ENCODE measurements around the gene MFN1.
A peak's percentile ranks its signal among the peaks of the same experiment; 100 is the strongest.
"Not testable (repeated sequence)": the region's sequence is repeated elsewhere in the genome, so short reads cannot be mapped to it uniquely, and the experiment has no call there.

Gene MFN1

DNA sequence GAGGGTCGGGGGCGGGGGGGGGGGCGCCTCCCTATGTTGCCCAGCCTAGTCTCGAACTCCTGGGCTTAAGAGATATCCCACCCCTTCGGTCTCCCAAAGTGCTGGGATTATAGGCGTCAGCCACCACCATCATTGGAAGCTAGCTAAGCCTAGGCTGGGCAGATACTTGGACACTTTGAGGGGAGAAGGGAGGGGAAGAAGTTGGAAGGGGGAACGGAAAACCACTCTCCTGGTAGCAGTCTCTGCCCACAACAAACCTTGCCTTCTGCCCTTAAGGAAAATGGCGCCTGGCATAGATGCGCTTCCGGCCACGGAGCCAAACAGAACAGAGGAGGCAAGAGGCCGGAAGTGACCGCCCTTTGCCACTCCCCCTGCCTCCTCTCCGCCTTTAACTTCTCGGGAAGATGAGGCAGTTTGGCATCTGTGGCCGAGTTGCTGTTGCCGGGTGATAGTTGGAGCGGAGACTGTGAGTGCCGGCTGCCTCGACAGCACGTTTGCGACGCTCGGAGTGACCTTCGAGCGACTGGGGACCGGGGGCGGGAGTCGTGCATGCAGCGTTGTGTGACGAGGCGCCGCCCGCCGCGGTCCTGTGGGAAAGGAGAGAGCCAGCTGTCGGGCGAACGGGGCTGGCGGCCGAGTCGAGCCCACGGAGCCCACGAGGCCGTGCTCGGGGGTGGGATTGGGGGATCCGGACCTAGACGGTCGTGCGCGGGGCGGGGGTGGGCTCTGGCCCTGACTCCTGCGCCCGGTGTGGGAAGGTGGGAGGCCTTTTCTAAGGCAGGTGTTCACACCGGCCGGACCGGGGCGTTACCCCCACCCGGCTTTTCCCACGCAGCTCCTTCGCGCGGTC lies at the start of gene MFN1:
Gene MFN1, plus strand, starts transcription at position 365 of the 850 bp plus-strand sequence. CDS start 1,143 bp downstream, outside the sequence.
- H3K4me3 ChIP-seq (ENCODE audit: low read length), result peak within 1 kb of the TSS; percentile 97
- no peaks in the 10 kb centered on the region for H3K27me3 ChIP-seq (ENCODE audit: insufficient read depth, low read length)
- H3K36me3 ChIP-seq (ENCODE audit: insufficient read depth, low read depth, low read length), result peaks cover 23% of the 10 kb centered on the region
- no peak within 1 kb of the TSS for H3K27ac ChIP-seq (ENCODE audit: low read length)
- no peaks in the 10 kb centered on the region for H3K9me3 ChIP-seq (ENCODE audit: insufficient read depth, low read depth, low read length)
- peak within 1 kb of the TSS; percentile 81 for H3K9ac ChIP-seq (ENCODE audit: low read depth, low read length)
- peaks cover 6% of the 10 kb centered on the region for H3K4me1 ChIP-seq (ENCODE audit: insufficient read depth, low read length)

- Histone ChIP-seq H3K9me3 (ENCODE audit: insufficient read depth, low read depth, low read length) (peaks cover 6% of the 10 kb centered on the region; the same call in 1 of the 2 replicates), H3K27me3 (ENCODE audit: insufficient read depth, low read length) (no peaks in the 10 kb centered on the region), H3K27ac (ENCODE audit: low read length) (no peak overlapping the region), H3K4me1 (ENCODE audit: insufficient read depth, low read length) (no peaks in the 10 kb centered on the region), H3K9ac (ENCODE audit: low read depth, low read length) (no peak overlapping the region), H3K4me3 (ENCODE audit: low read length) (no peak overlapping the region), H3K36me3 (ENCODE audit: insufficient read depth, low read depth, low read length) (no peaks in the 10 kb centered on the region)
Measured at GRCh38 chr3:179297971-179298725, 49.4 kb upstream of the MFN1 start.

GRCh38 chr3:179299316-179299715 lies 48.2 kb upstream of the MFN1 start:
- peaks cover 6% of the 10 kb centered on the region; the same call in 1 of the 2 replicates for H3K9me3 ChIP-seq (ENCODE audit: insufficient read depth, low read depth, low read length)
- H3K4me1 ChIP-seq (ENCODE audit: insufficient read depth, low read length), result no peaks in the 10 kb centered on the region
- no peaks in the 10 kb centered on the region for H3K36me3 ChIP-seq (ENCODE audit: insufficient read depth, low read depth, low read length)
- H3K27me3 ChIP-seq (ENCODE audit: insufficient read depth, low read length), result no peaks in the 10 kb centered on the region
- H3K4me3 ChIP-seq (ENCODE audit: low read length), result no peak overlapping the region
- no peak overlapping the region for H3K27ac ChIP-seq (ENCODE audit: low read length)
- H3K9ac ChIP-seq (ENCODE audit: low read depth, low read length), result no peak overlapping the region

DNA sequence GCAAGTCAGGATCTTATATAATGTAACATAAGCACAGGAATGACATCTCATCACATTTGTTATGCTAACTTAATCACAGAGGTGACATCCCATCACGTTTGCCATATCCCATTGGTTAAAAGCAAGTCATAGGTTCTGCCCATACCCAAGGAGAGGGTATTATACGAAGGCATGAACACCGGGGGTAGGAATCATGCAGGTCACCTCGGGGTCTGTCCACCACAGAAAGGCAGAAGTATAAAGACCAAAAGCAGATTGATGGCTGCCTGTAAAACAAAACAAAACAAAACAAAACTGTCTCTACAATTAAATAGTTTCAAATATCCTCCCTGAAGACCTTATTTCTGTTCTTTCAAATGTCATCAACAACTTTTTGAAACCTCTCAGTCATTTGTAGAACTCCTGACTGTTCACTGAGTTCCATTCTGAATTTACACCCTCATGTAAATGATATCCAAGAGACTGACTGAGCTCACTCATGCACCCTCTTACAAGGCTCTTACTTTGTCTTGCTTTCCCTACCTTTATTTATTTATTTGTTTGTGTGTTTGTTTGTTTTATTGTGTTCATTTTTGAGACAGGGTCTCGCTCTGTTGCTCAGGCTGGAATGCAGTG lies 47.4 kb upstream of the MFN1 start:
- Histone ChIP-seq H3K9ac (ENCODE audit: low read depth, low read length) (no peak overlapping the region), H3K36me3 (ENCODE audit: insufficient read depth, low read depth, low read length) (no peaks in the 10 kb centered on the region)

GRCh38 chr3:179301645-179302044 lies 45.9 kb upstream of the MFN1 start:
- Histone ChIP-seq H3K9ac (ENCODE audit: low read depth, low read length) (no peak overlapping the region), H3K36me3 (ENCODE audit: insufficient read depth, low read depth, low read length) (no peaks in the 10 kb centered on the region), H3K4me1 (ENCODE audit: insufficient read depth, low read length) (no peaks in the 10 kb centered on the region), H3K27me3 (ENCODE audit: insufficient read depth, low read length) (no peaks in the 10 kb centered on the region), H3K4me3 (ENCODE audit: low read length) (no peak overlapping the region), H3K27ac (ENCODE audit: low read length) (no peak overlapping the region), H3K9me3 (ENCODE audit: insufficient read depth, low read depth, low read length) (peaks cover 6% of the 10 kb centered on the region; the same call in 1 of the 2 replicates)

More for the DNA sequence above, 47.4 kb upstream of the MFN1 start:
- Histone ChIP-seq H3K27ac (ENCODE audit: low read length) (no peak overlapping the region), H3K27me3 (ENCODE audit: insufficient read depth, low read length) (no peaks in the 10 kb centered on the region), H3K4me1 (ENCODE audit: insufficient read depth, low read length) (no peaks in the 10 kb centered on the region), H3K4me3 (ENCODE audit: low read length) (no peak overlapping the region), H3K9me3 (ENCODE audit: insufficient read depth, low read depth, low read length) (peaks cover 6% of the 10 kb centered on the region; the same call in 1 of the 2 replicates)

DNA sequence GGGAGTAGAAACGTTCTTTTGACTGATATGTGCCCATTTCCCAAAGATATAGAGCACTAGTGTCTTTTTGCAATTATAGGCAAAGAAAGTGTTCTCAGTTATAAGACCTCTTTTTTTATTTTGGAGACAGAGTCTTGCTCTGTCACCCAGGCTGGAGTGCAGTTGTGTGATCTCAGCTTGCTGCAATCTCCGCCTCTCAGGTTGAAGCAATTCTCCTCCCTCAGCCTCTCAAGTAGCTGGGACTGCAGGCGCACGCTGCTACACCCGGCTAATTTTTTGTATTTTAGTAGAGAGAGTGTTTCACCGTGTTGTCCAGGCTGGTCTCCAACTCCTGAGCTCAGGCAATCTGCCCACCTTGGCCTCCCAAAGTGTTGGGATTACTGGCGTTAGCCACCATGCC lies 45.4 kb upstream of the MFN1 start:
- H3K27ac ChIP-seq (ENCODE audit: low read length), result no peak overlapping the region
- peaks cover 6% of the 10 kb centered on the region; the same call in 1 of the 2 replicates for H3K9me3 ChIP-seq (ENCODE audit: insufficient read depth, low read depth, low read length)
- H3K9ac ChIP-seq (ENCODE audit: low read depth, low read length), result no peak overlapping the region
- no peaks in the 10 kb centered on the region for H3K27me3 ChIP-seq (ENCODE audit: insufficient read depth, low read length)
- no peak overlapping the region for H3K4me3 ChIP-seq (ENCODE audit: low read length)
- H3K4me1 ChIP-seq (ENCODE audit: insufficient read depth, low read length), result no peaks in the 10 kb centered on the region
- no peaks in the 10 kb centered on the region for H3K36me3 ChIP-seq (ENCODE audit: insufficient read depth, low read depth, low read length)

GRCh38 chr3:179304605-179305004 lies 42.9 kb upstream of the MFN1 start:
- Histone ChIP-seq H3K4me3 (ENCODE audit: low read length) (no peak overlapping the region), H3K36me3 (ENCODE audit: insufficient read depth, low read depth, low read length) (no peaks in the 10 kb centered on the region), H3K27ac (ENCODE audit: low read length) (no peak overlapping the region), H3K4me1 (ENCODE audit: insufficient read depth, low read length) (no peaks in the 10 kb centered on the region), H3K9ac (ENCODE audit: low read depth, low read length) (no peak overlapping the region), H3K9me3 (ENCODE audit: insufficient read depth, low read depth, low read length) (no peaks in the 10 kb centered on the region), H3K27me3 (ENCODE audit: insufficient read depth, low read length) (no peaks in the 10 kb centered on the region)

- not testable (repeated sequence) for H3K9me3 ChIP-seq (ENCODE audit: insufficient read depth, low read depth, low read length); H3K4me3 ChIP-seq (ENCODE audit: low read length); H3K4me1 ChIP-seq (ENCODE audit: insufficient read depth, low read length); H3K36me3 ChIP-seq (ENCODE audit: insufficient read depth, low read depth, low read length); H3K27me3 ChIP-seq (ENCODE audit: insufficient read depth, low read length); H3K9ac ChIP-seq (ENCODE audit: low read depth, low read length); H3K27ac ChIP-seq (ENCODE audit: low read length)
Measured at GRCh38 chr3:179307362-179307761, 40.1 kb upstream of the MFN1 start.

DNA sequence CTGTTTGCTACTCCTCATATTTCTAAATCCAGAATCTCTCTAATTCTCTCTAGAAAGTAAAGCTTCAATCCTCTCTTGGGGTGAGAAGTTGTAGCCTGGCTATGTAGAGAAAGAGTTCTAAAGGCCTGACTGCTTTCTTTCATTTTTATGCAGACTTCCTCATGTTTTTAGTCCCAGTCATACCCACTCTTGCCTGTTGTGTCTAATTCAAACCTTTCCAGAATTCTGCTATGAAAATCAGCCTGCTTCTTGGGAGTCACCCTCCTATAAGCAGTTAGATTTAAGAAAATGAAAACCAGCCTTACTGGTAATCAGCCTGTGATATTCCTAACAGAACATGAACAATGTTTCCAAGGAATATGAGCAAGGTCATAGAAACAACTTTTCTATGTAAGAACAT lies 39.5 kb upstream of the MFN1 start:
- H3K36me3 ChIP-seq (ENCODE audit: insufficient read depth, low read depth, low read length), result no peaks in the 10 kb centered on the region
- H3K27me3 ChIP-seq (ENCODE audit: insufficient read depth, low read length), result no peaks in the 10 kb centered on the region
- H3K9ac ChIP-seq (ENCODE audit: low read depth, low read length), result no peak overlapping the region
- H3K4me3 ChIP-seq (ENCODE audit: low read length), result no peak overlapping the region
- H3K4me1 ChIP-seq (ENCODE audit: insufficient read depth, low read length), result no peaks in the 10 kb centered on the region
- H3K9me3 ChIP-seq (ENCODE audit: insufficient read depth, low read depth, low read length), result no peaks in the 10 kb centered on the region
- no peak overlapping the region for H3K27ac ChIP-seq (ENCODE audit: low read length)

GRCh38 chr3:179309225-179310078 lies 38.1 kb upstream of the MFN1 start:
- Histone ChIP-seq H3K27me3 (ENCODE audit: insufficient read depth, low read length) (no peaks in the 10 kb centered on the region), H3K36me3 (ENCODE audit: insufficient read depth, low read depth, low read length) (no peaks in the 10 kb centered on the region), H3K4me1 (ENCODE audit: insufficient read depth, low read length) (no peaks in the 10 kb centered on the region), H3K27ac (ENCODE audit: low read length) (no peak overlapping the region), H3K9me3 (ENCODE audit: insufficient read depth, low read depth, low read length) (no peaks in the 10 kb centered on the region), H3K9ac (ENCODE audit: low read depth, low read length) (no peak overlapping the region), H3K4me3 (ENCODE audit: low read length) (no peak overlapping the region)

- Histone ChIP-seq H3K27ac (ENCODE audit: low read length) (no peak overlapping the region), H3K36me3 (ENCODE audit: insufficient read depth, low read depth, low read length) (no peaks in the 10 kb centered on the region), H3K27me3 (ENCODE audit: insufficient read depth, low read length) (peaks cover 12% of the 10 kb centered on the region), H3K9ac (ENCODE audit: low read depth, low read length) (no peak overlapping the region), H3K9me3 (ENCODE audit: insufficient read depth, low read depth, low read length) (no peaks in the 10 kb centered on the region), H3K4me3 (ENCODE audit: low read length) (no peak overlapping the region), H3K4me1 (ENCODE audit: insufficient read depth, low read length) (peaks cover 6% of the 10 kb centered on the region; the same call in 1 of the 2 replicates)
Measured at GRCh38 chr3:179318876-179319275, 28.6 kb upstream of the MFN1 start.

Data from iPS-20b (cell line).